HG03457 (cell line): ENCODE results near the gene FAM180A.

ENCODE experiments used
- ATAC-seq: cut with Tn5 transposase; IDR thresholded peaks from one replicate; pipeline ENCODE4 v1.9.1; 2021; ENCODE audit warnings: moderate number of reproducible peaks; ENCODE audit not compliant: unreplicated experiment

FAM180A gene

GRCh38 chr7:135685306-135686084 lies 63.1 kb downstream of the FAM180A start:
- no peak for ATAC-seq

DNA sequence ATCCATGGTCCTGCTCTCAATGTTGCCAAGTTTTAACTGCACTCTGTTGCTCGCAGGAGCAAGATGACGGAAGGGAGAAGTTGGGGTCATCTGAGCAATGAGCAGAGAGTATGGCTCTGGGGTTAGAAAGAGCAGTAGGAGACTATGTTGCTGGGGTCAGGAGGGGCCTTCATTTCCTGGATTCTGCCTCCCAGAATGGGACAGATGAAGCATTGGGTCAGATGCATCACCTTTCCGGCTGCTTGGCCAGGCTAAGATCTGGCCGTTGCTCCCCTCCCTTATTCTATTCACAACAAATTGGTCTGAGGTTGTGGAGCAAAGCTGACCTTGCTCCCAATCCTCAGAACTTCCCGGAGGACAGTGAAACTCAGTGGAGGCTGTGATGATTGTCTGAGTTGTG lies 63.9 kb downstream of the FAM180A start:
- ATAC-seq: no peak

- no peak for ATAC-seq
These were observed 64.5 kb downstream of the FAM180A start for GRCh38 chr7:135684136-135684535.

- no peak for ATAC-seq
These were observed 65.0 kb downstream of the FAM180A start for GRCh38 chr7:135683609-135684008.

- ATAC-seq: no peak
These were observed 66.4 kb downstream of the FAM180A start for GRCh38 chr7:135682191-135682590.

DNA sequence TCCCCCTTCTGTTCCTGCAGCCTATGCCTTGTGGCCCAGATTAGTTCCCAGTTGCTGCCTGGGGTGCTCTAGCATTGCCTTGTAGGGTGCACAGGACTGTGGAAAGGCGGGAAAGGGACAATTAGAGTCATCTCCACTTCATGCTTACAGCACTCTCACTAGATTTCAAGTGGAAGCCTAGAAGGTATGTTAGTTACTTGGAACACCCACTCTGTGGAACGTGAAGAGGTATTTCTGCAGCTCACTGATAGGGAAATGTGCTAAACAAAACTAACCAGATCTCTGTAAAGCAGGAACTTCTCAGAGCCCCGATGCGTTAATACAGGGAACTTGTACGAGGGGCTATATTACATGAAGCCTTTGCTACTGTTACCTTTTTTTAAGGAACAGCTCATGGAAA lies 66.9 kb downstream of the FAM180A start:
- no peak for ATAC-seq
